Right hindlimb (tissue), 1 donor: ENCODE results near the gene APEH.

ENCODE experiments used
- DNase-seq: peaks from one replicate; pipeline ENCODE4 v3.0.0-alpha.2; 2018

Gene APEH

DNA sequence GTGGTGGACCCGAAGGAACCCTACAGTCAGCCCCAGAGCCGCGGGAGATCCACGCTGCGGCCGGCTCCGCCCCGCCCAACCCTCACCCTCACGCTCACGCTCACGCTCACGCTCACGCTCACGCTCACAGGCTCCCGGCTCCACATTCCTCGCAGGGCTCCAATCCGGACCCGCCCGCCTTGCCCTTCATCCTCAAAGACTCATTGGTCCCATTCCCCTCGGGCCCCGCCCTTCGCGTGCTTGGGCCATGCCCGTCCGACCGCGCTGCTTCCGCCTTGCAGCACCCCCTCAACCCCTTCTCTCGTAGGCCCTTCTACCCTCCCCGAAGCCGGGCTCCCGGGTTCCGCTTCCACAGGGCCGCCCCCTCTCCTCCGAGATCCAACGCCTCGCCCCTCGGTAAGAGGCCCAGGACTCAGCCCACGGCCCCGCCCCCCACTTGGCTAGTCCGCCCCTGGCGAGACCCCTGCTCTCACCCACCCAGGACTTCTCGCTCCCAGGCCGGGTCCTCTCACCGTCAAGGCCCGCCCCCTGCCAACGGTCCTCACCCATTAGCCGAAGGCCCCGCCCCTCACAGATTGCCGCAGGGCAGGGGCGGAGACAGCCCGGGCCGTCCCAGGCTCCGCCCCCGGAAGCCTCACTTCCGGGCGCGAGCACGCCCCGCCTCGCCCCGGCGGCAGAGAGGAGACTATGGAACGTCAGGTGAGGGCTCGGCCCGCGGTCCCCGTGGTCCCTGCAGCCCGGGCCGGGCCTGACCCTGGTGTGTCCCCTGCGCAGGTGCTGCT lies at the start of gene APEH:
TSS of gene APEH (plus strand) at position 637 of the 782 bp plus-strand sequence. CDS start at position 688, 51 bp downstream.
- peak; percentile 96 for DNase-seq

DNA sequence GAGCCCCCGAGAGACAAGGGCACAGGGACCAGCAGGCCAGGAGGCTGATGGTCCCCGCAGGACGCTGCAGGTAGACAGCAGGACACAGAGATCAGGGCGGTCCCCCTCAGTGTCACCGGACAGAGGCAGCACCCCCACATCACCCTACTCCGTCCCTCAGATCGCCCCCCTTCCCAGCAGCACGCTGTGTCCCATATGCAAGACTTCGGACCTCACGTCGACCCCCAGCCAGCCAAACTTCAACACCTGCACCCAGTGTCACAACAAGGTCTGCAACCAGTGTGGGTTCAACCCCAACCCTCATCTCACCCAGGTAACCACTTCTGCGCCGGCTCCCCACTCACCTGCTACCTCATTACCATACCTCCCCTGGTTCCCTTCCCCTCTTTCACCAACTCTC lies 49.1 kb upstream of the APEH start:
- no peak for DNase-seq

DNA sequence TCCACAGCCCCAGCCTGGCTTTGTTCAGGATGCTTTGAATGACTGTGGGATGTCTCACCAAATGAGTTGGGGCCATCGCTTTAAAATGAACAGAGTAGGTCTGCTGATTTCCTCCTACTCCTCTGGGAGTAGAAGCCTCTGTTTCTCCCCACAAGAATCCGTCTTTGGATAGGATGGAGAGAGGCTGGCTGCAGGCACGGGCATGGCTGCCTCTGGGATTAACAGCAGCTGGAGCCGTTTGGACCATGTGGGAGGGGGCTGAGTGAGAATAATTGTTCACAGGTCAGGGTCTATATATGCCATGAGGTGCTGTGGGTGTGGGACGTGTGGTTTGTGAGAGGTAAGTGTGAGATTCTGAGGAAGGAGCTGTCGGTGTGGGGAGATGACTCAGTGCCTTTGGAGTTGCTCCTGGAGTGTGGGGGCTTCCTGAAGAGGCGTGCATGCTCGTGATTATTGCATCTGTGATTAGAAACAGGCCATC lies 48.0 kb upstream of the APEH start:
- DNase-seq: no peak

DNA sequence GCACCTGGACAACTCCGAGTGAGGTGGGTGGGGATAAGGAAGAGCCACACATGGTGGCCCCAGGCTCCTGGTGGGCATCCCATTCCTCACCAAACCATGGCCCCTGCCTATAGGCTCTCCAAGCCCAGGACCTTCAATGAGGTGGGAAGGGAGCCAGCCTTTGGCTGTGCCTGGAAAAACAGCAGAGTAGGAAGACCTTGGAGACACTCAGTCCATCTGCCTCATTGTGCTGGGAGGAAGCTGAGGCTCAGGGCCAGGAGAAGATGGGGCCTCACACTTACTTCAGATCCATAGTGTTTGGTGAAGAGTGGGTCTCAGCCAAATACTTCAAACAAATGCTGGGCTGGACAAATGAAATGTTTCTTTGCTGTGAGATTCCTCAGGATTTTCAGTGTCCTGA lies 47.4 kb upstream of the APEH start:
- no peak for DNase-seq

DNA sequence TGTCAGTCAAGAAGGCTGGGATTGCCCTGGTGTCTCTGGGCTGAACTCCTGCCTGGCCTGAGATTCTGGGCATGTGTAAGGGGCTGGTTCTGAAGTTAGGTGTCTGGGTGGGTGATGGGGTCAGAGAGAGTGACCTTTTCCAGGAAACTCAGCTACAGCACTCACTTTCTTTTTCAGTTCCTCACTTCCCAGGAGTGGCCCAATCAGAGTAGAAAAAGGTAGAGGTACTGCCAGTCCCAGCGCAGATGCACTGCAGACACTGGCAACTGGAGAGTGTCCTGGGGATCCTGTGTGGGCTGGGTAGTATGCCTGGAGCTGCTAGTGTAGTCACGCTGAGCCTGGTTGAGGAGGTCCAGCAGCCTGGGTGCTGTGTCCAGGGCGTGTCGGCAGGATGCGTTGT lies 46.5 kb upstream of the APEH start:
- no peak for DNase-seq

DNA sequence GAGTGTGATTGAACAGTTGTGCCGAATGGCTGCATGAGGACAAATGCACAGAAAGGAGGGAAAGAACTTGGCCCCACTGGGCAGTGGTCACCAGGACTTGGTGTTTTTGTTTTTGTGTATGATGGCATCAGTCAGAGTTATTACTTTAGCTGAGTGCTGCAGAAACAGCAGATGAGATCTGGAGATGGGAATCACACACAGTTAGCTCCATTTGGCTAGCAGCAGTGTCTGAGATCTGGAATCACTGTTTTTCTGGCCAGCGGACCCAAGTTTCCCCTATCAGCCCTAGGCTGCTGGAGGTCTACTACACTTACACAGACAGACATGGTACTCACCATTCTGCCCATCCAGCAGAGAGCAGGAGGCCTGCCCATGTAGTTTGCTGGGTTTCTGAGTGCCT lies 45.9 kb upstream of the APEH start:
- no peak for DNase-seq

DNA sequence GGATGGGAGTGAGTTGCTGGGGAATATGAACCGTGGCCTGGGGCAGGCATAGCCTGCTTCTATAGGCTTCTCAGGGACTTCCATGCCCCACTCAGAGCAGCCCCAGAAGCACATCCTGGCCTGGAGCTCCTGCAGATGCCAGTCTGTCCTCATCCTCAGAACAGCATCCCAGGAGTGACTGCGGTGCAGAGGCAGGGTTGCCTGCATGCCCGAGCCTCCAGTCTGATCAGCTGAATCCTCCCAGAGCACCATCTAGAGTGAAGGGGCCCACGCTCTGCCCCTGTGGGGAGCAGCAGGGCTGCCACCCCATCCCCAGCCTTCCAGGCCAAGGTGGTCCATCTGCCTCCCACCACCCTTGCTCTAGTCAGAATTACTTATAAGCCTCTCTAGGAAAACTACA lies 44.7 kb upstream of the APEH start:
- DNase-seq: no peak

DNA sequence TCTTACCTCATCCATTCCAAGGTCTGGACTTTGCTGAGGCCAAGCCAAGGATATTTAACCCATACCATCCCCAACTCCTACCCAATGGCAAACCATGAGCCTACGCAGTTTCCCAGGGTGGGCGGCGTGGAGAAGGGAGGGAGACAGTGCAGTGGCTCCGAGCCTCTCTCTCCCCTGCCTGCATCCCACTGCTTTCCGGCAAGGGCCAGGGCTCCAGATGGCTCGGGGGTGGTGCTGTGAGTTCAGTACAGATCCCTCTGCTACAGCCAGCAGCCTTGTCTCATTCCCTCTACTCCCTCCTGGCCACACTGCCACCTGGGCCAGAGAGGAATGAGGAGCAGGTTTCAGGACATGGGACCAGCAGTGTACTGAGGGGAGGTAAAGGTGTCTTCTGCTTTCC lies 44.3 kb upstream of the APEH start:
- DNase-seq: no peak

DNA sequence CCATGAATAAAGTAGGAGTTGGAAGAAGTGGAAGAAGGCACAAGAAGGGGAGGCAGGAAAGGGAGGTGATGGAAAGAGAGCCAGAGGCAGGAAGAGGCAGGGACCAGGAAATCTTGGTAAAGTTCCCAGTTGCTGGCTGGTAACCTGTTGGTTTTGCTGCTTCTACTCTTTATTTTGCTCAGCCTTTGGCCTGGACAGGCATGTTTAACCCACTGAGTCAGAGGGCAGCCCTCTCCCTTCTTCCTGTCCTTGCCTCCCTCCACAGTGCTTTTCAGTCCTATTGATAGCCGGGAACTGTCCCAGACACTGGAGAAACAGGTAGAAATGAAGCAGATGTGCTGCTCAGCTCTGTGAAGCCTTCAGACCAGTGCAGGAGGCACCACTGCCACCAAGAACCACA lies 43.4 kb upstream of the APEH start:
- DNase-seq: no peak

DNA sequence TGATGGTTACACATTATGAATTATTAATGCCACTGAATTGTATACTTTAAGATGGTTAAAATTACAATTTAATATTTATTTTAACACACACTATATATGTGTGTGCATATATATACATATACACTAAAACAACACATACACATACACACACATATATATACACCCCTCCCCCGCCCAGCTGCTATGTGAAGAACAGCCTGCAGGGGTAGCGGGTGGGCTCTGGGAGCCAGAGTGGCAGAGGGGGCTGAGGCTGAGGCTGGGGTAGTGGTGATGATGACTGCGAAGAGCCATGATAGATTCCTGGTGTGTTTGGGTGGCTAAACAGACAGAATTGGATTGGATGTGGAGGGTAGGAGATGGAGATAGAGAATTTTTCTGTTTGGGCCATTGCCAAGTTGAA lies 39.4 kb upstream of the APEH start:
- DNase-seq: no peak

DNA sequence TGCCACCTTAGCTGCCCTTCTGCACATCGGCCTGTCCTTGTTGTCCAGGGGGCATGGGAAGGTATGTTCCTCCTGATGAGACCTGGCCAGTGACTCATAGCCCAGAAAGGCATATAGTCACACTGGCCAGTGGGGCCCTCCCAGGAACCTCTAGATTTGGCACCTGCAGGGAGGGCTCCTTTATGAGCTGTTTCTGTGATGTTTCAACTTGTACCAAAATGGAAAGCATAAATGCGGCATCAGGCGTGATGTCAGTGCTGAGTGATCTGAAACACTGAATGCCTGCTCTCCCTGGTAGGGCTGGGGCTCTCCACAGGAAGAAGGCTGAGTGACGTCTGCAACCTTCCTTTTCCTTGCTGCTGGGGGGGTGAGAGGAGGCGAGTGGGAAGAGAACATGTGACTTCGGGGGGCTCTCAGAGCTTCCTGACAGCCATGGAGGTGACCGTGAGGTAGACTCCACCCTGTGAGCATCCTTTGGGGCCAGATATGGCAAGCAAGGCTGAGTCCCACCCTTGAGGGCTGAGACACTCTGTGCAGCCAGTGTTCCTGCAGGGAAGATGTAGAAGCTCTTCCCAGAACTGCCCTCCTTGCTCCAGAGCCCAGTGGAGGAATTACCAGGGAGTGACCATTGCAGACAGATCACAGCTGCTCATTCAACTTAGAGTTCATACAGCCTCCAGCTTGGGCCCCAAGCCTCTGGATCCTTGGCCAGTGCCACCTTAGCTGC lies 37.1 kb upstream of the APEH start:
- DNase-seq: no peak

DNA sequence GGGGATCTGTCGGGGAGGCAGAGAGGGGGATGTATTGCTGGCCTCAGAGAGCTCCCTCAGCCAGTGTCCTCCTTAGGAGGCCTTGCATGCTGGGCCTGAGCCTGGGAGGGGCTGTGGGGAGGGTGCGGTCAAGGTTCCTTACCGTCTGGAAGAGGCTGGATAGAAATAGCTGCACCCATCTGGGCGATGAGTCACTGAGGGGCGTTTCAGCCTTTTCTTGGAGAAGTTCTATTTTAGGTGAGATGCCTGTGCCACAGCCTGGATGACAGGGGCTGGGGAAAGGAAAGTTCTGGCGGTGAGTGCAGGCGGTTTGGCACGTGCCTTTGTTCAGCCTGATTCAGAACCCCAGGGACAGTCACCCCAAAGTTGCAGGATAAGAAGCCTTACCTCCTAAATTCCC lies 35.7 kb upstream of the APEH start:
- DNase-seq: peak; percentile 43

DNA sequence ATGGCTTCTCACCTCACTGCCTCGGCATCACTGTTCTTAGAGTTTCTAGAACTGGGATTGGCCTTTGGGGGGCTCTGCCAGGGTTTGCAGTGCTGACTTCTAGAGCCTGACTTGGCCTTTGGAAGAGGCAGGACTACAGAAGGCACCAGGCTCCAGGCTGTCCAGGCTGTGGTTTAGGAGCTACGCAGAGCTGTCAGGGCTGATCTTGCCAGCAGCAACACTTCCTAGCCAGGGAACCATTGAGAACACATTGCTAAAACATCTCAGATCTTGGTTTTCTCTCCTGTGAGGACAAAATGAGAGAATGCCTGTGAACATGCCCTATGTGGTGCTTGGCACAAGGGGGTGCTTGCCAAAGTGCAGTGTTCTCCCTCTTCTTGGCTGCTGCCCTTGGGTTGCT lies 34.6 kb upstream of the APEH start:
- no peak for DNase-seq

DNA sequence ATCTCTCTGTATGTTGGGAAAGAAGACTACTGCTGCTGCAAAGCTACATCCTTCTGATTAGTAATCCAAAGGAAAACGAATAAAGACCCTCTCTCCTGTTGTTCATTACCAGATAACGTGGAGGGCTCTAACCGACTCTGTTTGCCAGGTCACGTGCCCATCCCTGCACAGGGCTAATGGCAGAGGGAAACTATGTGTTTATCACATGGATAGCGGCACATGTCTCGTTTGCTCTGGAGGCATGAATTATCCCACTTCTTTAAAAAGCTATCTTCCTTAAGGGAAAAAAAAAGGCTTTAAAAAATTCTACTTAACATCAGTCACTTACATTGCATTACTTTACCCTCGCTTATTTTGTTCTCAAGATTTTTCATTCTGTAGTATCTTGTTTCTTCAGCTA lies 32.9 kb upstream of the APEH start:
- DNase-seq: no peak

DNA sequence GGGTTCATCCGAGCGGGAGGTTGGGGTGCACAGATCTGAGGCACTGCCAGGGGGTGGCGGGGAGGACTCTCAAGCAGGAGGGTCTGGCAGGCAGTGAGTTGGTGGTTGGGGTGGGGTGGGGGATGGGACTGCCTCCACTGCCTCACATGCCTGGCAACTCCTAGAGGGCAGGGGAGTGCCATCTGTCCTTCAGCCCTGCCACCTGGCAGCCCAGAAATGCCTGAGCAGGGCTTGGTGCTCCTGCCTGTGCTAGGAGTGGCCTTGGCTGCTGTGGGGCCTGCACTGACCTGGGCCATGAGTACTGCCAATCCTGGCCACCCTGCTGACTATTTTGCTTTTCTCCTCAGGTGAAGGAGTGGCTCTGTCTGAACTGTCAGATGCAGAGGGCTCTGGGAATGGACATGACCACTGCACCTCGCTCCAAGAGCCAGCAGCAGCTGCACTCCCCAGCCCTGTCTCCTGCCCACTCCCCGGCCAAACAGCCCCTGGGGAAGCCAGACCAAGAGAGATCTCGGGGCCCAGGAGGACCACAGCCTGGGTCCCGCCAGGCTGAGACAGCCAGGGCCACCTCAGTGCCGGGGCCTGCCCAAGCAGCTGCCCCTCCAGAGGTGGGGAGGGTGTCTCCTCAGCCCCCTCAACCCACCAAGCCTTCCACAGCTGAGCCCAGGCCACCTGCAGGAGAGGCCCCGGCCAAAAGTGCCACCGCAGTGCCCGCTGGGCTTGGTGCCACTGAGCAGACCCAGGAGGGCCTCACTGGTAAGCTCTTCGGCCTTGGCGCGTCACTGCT lies 32.0 kb upstream of the APEH start:
- DNase-seq: no peak

DNA sequence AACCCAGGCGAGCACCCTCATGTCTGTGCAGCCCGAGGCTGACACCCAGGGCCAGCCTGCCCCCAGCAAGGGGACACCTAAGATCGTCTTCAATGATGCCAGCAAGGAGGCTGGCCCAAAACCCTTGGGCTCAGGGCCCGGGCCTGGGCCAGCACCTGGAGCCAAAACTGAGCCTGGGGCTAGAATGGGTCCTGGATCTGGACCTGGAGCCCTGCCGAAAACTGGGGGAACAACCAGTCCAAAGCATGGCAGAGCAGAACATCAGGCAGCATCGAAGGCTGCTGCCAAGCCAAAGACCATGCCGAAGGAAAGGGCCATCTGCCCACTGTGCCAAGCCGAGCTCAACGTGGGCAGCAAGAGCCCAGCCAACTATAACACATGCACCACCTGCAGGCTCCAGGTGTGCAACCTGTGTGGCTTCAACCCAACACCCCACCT lies 31.4 kb upstream of the APEH start:
- no peak for DNase-seq

DNA sequence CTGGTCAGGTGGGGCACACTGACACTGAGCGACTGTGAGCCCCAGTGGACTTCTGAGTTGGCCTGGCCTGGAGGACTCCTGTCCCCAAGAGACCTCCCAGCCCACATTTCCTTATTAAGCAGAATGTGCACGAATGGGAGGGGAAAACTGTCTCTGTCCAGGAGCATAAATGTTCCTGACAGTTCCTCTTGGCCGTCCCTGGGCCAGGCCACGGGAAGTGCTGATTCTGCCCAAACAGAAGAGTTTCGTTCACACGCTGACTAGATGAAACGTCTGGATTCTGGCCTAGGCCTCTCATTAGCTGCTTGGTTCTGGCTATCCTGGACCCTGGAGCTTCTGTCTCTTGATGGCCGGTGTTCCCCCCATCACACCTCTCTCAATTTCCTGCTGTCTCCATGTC lies 29.5 kb upstream of the APEH start:
- DNase-seq: no peak

DNA sequence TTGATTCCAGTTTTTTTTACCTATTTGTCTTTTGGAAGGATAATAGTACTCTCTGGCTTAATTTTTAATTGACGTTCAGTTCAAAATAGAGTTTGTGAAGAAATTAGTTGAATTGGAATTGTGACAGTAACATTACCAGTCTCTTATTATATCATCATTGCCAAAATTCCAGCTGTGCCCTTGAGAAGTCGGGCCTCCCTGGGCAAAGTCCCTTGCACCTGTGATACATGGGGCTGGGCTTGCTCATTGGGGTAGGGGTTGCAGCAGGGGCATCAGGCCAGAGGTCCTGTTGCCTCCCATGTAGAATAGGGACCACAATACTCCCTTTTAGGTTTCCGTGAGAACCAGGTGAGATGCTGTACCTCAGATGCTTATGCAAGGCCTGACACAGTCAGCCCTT lies 27.9 kb upstream of the APEH start:
- no peak for DNase-seq

DNA sequence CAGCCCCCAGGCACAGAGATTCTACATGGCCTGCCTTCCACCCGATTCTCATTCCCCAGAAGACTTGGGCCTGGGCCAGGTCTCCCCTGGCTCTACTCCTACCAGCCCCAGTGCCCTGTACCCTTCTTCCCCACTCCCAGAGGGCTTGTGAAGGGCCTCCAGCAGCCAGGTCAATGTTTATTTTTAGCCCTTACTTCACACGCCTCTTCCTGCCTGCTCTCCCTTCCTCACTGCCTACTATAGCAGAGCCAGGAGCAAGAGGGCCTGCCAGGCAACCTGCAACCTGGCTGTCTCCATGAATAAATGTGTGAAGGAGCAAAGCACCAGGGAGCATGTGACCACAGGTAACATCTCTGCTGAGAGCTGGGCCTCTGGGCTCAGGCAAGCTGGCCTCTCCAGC lies 26.4 kb upstream of the APEH start:
- DNase-seq: no peak

DNA sequence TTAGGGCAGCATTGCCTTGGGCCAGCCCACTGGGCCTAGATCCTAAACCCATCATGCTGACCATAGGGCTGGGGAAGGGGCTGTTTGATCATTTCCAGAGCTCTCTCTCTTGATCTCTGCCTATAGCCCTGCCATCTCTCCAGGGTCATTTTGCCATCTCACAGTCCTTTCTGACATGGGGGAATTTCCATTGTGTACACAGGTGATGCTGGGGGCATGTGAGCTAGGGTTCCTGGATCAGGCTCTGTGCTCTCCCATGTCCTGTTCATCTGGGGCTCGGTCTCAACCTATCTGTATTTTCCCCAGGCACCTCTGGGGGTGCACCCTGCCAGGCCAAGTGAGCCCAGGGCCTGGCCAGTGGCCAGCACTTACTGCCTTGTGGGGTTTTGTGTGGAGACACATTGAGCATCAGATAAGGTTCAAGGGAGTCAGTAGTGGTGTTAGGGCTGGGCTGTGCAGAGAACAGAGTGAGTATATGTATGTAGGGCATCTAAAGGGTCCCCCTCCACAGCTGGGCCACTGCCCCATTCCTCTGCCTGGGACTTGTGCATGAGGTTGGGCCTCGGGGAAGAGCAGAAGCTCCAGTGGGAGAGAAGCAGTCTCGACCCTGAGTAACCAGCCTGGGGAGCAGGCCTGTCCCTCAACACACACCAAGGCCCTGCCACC lies 25.7 kb upstream of the APEH start:
- DNase-seq: no peak

DNA sequence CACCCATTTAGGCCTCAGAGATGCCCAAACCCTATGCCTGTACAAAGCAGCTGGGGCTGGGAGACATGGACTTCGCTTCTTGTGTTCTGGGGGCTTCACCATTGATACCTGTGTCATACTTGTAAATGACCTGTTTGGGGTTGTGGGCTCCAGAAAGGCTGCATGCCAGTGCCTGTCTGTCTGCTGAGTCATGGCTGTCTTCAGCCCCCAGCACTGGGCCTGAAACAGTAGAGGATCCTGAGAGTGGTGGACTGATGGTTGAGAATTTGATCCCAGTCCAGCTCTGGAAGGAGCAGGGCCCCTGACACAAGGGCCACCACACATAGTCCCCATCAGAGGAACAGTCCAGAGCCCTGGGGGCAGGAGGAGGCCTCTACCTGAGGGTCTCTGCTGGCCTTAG lies 24.6 kb upstream of the APEH start:
- no peak for DNase-seq

DNA sequence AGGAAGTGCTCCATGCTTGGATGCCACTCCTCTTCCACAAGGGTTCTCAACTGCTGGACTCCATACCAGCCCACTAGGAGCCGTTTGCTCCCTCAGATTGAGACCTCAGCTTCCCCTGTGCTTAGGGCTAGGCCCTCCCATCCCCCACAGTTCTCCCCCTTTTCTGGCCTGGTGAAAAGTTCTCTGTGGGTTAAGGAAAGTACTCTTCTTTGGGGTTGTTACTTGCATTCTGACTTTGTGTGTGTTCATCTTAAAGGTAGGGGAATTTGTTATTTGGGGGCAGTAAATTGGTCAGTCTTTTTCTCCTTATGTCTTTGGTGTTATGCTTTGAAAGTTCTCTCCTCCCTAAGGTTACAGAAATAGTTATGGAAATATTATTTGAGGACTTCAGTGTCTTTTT lies 24.0 kb upstream of the APEH start:
- DNase-seq: no peak

DNA sequence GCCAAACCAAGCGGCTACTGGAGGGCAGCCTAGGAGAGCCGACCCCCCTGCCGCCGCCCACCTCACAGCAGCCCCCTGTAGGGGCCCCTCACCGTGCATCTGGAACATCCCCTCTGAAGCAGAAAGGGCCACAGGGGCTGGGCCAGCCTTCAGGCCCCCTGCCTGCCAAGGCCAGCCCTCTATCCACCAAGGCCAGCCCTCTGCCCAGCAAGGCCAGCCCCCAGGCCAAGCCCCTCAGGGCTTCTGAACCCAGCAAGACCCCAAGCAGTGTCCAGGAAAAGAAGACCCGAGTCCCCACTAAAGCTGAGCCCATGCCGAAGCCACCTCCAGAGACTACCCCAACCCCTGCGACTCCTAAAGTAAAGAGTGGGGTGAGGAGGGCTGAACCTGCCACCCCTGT lies 23.5 kb upstream of the APEH start:
- peak; percentile 41 for DNase-seq
